AG04450 (cell line): ENCODE results near the gene ZNF132. TPM values are rescaled to one million over a fixed set of nuclear protein-coding genes. Genes with fewer than 3 reads are reported as not detected.

Experiments used
- CTCF ChIA-PET: fragments of 300-600, 350-600 bp; formaldehyde crosslinking; extraction: SDS; loops from one replicate; lab custom pipeline; 2022; ENCODE audit warnings: antibody characterized with exemption, inconsistent platforms; lab: Charles Lee
- POLR2A ChIA-PET: fragments of 350-600 bp; formaldehyde crosslinking; extraction: SDS; loops from one replicate; lab custom pipeline; 2021; ENCODE audit warnings: antibody characterized with exemption, inconsistent platforms; lab: Yijun Ruan, JAX
- DNase-seq: peaks from one replicate; pipeline ENCODE4 v3.0.0-alpha.2; 2011; ENCODE audit warnings: low read depth, low spot score
- H3K27ac ChIP-seq: one replicate; pipeline ENCODE4 v1.5.1; 2012; ENCODE audit warnings: low read depth, low read length, control low read depth
- H3K27me3 ChIP-seq: one replicate; pipeline ENCODE4 v1.6.0; 2012; ENCODE audit warnings: low read length; ENCODE audit not compliant: control insufficient read depth, insufficient read depth
- H3K4me3 ChIP-seq: 2 replicates; pipeline ENCODE4 v1.5.1; 2011; ENCODE audit warnings: mild to moderate bottlenecking, low read depth, low read length, control low read depth
- H3K9me3 ChIP-seq: 2 replicates; pipeline ENCODE4 v1.5.1; 2012; ENCODE audit warnings: low read length; ENCODE audit not compliant: control insufficient read depth, insufficient read depth
- polyA plus RNA-seq: library from polyadenylated mRNA; depleted of rRNA; stranded (reverse); fragments of >200 nt; gene quantifications from 2 replicates; pipeline ENCODE4 v1.2.3, GENCODE V29; 2011
- TF ChIP-seq, protein P1 (sequence below): IDR thresholded peaks from 2 replicates; pipeline ENCODE4 v1.5.1; 2011; ENCODE audit warnings: low read depth, low read length, control low read depth, inconsistent platforms

The ZNF132 gene
- polyA plus RNA-seq, 1 experiment = 4.6 TPM

DNA sequence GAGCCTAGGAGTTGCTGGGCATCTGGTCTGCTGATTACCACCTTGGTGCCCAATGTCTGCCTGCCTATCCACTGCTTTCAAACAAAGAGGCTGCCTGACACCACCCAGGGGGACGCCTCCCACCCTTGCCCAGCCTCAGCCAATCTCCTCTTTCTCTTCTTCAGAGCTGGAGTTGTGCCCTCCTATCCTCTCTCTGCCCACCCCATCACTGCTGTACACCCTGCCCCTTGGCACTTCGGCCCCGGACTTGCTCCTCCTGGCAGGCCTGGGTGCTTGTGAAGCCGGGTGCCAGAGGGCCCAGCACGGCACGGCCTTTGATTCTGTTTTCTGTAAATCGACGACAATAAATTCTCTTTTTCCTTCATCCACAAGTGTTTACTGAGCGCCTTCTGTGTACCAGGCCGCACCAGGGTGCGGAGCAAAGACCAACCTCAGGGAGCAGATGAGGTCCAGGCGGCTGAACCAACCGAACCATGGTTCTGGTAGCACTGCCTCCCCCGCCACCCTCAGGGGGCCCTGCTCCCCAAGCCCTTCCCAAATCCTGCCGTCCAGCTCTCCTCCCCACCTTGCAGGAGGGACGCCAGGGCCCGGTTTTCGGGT is 39.5 kb downstream of the ZNF132 start:
- TF ChIP-seq, protein P1, sequence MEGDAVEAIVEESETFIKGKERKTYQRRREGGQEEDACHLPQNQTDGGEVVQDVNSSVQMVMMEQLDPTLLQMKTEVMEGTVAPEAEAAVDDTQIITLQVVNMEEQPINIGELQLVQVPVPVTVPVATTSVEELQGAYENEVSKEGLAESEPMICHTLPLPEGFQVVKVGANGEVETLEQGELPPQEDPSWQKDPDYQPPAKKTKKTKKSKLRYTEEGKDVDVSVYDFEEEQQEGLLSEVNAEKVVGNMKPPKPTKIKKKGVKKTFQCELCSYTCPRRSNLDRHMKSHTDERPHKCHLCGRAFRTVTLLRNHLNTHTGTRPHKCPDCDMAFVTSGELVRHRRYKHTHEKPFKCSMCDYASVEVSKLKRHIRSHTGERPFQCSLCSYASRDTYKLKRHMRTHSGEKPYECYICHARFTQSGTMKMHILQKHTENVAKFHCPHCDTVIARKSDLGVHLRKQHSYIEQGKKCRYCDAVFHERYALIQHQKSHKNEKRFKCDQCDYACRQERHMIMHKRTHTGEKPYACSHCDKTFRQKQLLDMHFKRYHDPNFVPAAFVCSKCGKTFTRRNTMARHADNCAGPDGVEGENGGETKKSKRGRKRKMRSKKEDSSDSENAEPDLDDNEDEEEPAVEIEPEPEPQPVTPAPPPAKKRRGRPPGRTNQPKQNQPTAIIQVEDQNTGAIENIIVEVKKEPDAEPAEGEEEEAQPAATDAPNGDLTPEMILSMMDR = no peak
- Histone ChIP-seq H3K4me3 (peak overlapping the region; percentile 74), H3K9me3 (no peaks in the 10 kb centered on the region; the same call in 1 of the 2 replicates), H3K27ac (peak overlapping the region; percentile 31), H3K27me3 (no peaks in the 10 kb centered on the region)
- no peak for DNase-seq
- ChIA-PET POLR2A (no interaction called here), CTCF (no interaction called here)

DNA sequence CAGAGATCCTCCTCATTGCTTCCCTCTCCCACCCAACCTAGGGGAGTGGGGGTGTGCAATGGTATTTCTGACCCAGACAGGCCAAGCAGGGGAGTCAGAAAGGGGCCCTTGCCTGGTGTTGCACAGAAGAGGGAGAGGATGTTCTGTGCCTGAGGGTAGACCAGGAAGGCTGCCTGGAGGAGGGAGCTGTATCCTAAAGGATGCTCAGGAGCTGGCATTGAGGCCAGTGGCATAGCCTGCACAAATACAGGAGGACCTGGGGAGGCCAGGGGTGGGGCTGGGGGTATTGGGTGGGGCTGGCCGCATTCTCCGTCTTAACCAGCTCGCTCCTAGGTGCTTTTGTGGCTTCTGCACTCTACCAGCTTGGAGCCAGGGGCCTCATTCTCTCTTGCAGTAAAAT is 40.0 kb downstream of the ZNF132 start:
- Histone ChIP-seq H3K9me3 (no peaks in the 10 kb centered on the region; the same call in 1 of the 2 replicates), H3K27me3 (no peaks in the 10 kb centered on the region), H3K27ac (no peak overlapping the region), H3K4me3 (no peak overlapping the region)
- DNase-seq = no peak
- POLR2A ChIA-PET = no interaction called here
- TF ChIP-seq, protein P1 = no peak
- CTCF ChIA-PET = no interaction called here

DNA sequence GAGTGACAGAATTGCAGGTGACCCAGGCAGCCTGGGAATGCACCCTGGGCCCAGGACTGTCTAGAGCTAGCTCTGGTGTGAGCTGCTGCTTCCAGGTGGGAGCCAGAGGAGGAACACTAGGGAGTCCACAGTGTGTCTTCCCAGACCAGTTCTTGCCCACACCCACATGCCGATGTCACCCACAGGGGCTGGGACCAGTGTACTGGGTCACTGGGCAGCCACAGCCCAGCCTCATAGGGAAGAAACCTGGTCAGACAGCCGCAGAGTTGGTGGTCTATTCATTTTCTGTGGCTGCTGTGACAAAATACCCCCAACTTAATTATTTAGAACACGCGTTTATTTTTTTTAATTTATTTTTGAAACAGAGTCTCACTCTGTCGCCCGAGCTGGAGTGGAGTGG is 41.4 kb downstream of the ZNF132 start:
- ChIA-PET CTCF (no interaction called here), POLR2A (no interaction called here)
- Histone ChIP-seq H3K4me3 (no peak overlapping the region), H3K27ac (no peak overlapping the region), H3K9me3 (no peaks in the 10 kb centered on the region; the same call in 1 of the 2 replicates), H3K27me3 (no peaks in the 10 kb centered on the region)
- TF ChIP-seq, protein P1 = no peak
- DNase-seq = no peak

DNA sequence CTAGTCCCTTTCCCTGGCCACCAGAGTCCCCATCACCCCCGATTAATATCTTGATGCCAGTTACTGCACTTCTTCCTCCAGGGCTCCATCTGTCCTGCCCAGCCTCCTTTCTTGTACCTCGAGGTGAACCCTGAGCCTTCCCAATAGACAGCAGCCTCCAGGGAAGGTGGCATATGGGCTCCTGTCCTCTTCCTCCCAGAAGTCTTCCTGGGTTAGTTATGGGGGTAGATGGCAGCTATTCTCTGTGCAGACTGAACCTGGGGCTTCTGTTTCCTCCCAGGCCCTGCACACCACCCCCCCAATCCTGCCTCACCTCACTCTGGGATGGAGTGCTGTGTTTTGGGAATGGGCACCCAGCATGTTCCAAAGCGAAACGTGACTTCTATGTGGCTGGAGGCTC is 41.9 kb downstream of the ZNF132 start:
- Histone ChIP-seq H3K4me3 (no peak overlapping the region), H3K27me3 (no peaks in the 10 kb centered on the region), H3K27ac (no peak overlapping the region), H3K9me3 (no peaks in the 10 kb centered on the region; the same call in 1 of the 2 replicates)
- TF ChIP-seq, protein P1 = no peak
- POLR2A ChIA-PET = no interaction called here
- DNase-seq = no peak
- CTCF ChIA-PET = no interaction called here

DNA sequence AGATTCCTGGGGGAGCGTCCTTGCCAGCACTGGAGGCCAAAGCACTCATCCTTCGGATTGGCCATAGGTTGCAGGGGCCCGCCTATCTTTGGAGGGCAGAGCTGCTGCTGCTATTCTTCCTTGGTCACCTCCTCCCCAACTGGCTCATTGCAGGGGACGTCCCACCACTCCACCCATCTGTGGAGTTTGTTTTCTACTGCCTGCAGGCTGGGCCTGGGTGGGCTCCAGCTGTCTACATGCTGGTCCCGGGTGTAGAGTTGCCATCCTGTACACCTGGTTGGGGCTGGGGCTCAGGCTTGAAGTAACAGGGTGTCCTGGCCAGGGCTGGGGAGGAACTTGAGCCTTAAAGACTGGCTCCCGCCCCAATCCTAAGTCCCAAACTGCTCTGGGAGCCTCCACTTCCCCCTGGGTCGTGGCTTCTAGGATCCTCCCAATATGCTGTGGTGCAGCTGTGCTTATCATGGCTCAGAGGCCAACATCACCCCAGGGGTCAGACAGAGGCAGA is 42.4 kb downstream of the ZNF132 start:
- Histone ChIP-seq H3K9me3 (no peaks in the 10 kb centered on the region; the same call in 1 of the 2 replicates), H3K4me3 (no peak overlapping the region), H3K27me3 (no peaks in the 10 kb centered on the region), H3K27ac (no peak overlapping the region)
- POLR2A ChIA-PET = no interaction called here
- no peak for DNase-seq
- TF ChIP-seq, protein P1 = no peak
- CTCF ChIA-PET = no interaction called here
